ENCODE measurements around the gene DYSF.

DYSF gene

GRCh38 chr2:71706836-71707235, 253.5 kb downstream of the DYSF start:
- DNase-seq (ENCODE audit: low spot score) = no peak

- no peak for DNase-seq (ENCODE audit: low spot score)
Observed at GRCh38 chr2:71710367-71711132, 257.2 kb downstream of the DYSF start.

GRCh38 chr2:71711133-71711855, 257.9 kb downstream of the DYSF start:
- no peak for DNase-seq (ENCODE audit: low spot score)

GRCh38 chr2:71712158-71712818, 258.9 kb downstream of the DYSF start:
- no peak for DNase-seq (ENCODE audit: low spot score)

GRCh38 chr2:71713581-71714580, 260.5 kb downstream of the DYSF start:
- DNase-seq (ENCODE audit: low spot score) = no peak

- DNase-seq (ENCODE audit: low spot score) = no peak
Observed at GRCh38 chr2:71714601-71715240, 261.4 kb downstream of the DYSF start.

GRCh38 chr2:71715241-71715750, 261.9 kb downstream of the DYSF start:
- no peak for DNase-seq (ENCODE audit: low spot score)

GRCh38 chr2:71715951-71716696, 262.8 kb downstream of the DYSF start:
- DNase-seq (ENCODE audit: low spot score) = no peak

GRCh38 chr2:71716697-71717624, 263.6 kb downstream of the DYSF start:
- DNase-seq (ENCODE audit: low spot score) = no peak

- no peak for DNase-seq (ENCODE audit: low spot score)
Observed at GRCh38 chr2:71718686-71719085, 265.3 kb downstream of the DYSF start.

GRCh38 chr2:71719520-71720282, 266.3 kb downstream of the DYSF start:
- no peak for DNase-seq (ENCODE audit: low spot score)

GRCh38 chr2:71720283-71720560, 266.9 kb downstream of the DYSF start:
- no peak for DNase-seq (ENCODE audit: low spot score)

- DNase-seq (ENCODE audit: low spot score) = no peak
Observed at GRCh38 chr2:71720596-71721361, 267.4 kb downstream of the DYSF start.

- DNase-seq (ENCODE audit: low spot score) = no peak
Observed at GRCh38 chr2:71721362-71721665, 268.0 kb downstream of the DYSF start.

GRCh38 chr2:71721669-71722068, 268.3 kb downstream of the DYSF start:
- DNase-seq (ENCODE audit: low spot score) = no peak

GRCh38 chr2:71722286-71722685, 268.9 kb downstream of the DYSF start:
- DNase-seq (ENCODE audit: low spot score) = no peak

- no peak for DNase-seq (ENCODE audit: low spot score)
Observed at GRCh38 chr2:71724793-71725192, 271.4 kb downstream of the DYSF start.

- DNase-seq (ENCODE audit: low spot score) = no peak
Observed at GRCh38 chr2:71725836-71726235, 272.5 kb downstream of the DYSF start.
